22Rv1 (cell line): ENCODE results near the gene MRAP.

ENCODE experiments used
- ZFX ChIP-seq: fragments of 450-650 bp; IDR thresholded peaks from 2 replicates; pipeline ENCODE4 v1.6.1; 2017; ENCODE audit warnings: antibody characterized with exemption, borderline replicate concordance
- TF ChIP-seq, protein P1 (sequence below): fragments of 450-650 bp; IDR thresholded peaks from 2 replicates; pipeline ENCODE4 v1.5.1; 2017; ENCODE audit warnings: mild to moderate bottlenecking

DNA sequence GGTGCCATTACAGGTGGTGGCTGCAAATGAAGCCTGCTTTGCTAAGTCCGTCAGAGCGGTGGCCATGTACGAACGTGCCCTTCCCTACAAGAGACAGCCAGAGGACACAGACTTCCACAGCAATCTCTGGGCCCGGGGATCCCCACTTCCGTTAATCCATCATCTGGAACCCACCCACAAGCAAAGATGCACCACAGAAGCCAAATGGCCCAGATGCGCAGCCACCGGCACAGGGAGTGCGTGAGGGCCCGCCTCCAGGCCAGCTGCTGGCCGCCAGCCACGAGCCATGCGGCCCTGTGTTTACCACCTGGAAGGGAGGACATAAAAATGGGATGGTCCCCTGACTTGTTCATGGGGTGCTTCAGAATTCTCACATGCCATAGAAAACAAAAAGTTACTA lies 22.1 kb downstream of the MRAP start:
- TF ChIP-seq, protein P1, sequence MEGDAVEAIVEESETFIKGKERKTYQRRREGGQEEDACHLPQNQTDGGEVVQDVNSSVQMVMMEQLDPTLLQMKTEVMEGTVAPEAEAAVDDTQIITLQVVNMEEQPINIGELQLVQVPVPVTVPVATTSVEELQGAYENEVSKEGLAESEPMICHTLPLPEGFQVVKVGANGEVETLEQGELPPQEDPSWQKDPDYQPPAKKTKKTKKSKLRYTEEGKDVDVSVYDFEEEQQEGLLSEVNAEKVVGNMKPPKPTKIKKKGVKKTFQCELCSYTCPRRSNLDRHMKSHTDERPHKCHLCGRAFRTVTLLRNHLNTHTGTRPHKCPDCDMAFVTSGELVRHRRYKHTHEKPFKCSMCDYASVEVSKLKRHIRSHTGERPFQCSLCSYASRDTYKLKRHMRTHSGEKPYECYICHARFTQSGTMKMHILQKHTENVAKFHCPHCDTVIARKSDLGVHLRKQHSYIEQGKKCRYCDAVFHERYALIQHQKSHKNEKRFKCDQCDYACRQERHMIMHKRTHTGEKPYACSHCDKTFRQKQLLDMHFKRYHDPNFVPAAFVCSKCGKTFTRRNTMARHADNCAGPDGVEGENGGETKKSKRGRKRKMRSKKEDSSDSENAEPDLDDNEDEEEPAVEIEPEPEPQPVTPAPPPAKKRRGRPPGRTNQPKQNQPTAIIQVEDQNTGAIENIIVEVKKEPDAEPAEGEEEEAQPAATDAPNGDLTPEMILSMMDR = no peak
- no peak for TF ChIP-seq ZFX
